Measurements from ENCODE around the gene RAVER2.
A peak's percentile ranks its signal among the peaks of the same experiment; 100 is the strongest.
"Not testable (repeated sequence)": the region's sequence is repeated elsewhere in the genome, so short reads cannot be mapped to it uniquely, and the experiment has no call there.

Gene RAVER2, protein sequence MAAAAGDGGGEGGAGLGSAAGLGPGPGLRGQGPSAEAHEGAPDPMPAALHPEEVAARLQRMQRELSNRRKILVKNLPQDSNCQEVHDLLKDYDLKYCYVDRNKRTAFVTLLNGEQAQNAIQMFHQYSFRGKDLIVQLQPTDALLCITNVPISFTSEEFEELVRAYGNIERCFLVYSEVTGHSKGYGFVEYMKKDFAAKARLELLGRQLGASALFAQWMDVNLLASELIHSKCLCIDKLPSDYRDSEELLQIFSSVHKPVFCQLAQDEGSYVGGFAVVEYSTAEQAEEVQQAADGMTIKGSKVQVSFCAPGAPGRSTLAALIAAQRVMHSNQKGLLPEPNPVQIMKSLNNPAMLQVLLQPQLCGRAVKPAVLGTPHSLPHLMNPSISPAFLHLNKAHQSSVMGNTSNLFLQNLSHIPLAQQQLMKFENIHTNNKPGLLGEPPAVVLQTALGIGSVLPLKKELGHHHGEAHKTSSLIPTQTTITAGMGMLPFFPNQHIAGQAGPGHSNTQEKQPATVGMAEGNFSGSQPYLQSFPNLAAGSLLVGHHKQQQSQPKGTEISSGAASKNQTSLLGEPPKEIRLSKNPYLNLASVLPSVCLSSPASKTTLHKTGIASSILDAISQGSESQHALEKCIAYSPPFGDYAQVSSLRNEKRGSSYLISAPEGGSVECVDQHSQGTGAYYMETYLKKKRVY

DNA sequence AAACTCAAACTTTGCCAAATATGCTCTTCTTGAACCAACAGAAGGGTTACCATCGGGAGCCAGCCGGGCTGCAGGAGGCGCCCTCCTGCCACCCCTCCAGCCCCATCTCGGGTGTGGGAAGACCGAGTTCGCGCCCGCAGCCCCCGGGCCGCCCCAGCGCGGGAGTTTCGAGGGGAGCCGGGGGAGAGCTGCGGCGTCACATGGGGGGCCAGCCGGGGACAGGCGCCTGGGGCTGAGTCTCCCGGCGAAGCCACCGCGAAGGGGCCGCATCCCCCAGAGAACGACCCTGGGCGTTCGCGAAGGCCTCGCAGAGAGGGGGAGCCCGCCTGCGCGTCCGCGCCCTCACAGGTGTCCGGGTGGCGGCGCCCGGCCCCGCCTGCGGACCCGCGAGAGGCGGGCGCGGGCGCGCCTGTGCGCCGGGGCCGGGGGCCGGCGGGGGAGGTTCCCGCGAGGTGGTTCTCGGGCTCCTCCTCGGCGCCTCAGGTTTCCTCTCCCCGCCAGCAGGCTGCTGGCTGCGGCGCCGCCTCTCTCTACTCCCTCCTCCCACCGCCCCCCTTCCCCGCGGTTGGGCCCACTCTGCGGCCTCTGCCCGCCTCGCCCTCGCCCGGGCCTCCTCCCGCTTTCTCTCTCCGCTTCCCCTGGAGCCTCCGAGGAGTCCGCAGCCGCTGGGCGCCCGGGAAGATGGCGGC, at the start of gene RAVER2:
Gene RAVER2 (plus strand): TSS at position 584 of the 689 bp plus-strand sequence. CDS start 98 bp downstream, at position 682.
- peak; percentile 87 for DNase-seq (ENCODE audit: low spot score)

DNA sequence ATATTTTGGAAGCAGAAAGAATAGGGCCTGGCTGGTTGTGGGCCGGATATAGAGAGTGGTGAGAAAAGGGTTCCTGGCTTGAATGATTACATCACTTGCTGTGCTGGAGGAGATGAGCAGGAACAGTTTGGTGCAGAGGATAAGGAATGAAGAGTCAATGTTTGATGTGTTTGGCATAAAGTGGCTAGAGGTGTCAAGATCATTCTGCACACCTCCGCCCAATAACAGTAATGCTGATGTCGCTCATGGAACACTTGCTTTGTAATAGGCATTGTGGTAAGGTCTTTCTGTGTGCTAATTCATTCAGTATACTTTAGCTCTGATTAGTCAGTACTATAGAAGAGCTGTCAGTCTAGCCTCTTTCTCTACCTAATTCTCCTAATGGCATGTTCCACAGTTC, 48.0 kb upstream of the RAVER2 start:
- no peak for DNase-seq (ENCODE audit: low spot score)

DNA sequence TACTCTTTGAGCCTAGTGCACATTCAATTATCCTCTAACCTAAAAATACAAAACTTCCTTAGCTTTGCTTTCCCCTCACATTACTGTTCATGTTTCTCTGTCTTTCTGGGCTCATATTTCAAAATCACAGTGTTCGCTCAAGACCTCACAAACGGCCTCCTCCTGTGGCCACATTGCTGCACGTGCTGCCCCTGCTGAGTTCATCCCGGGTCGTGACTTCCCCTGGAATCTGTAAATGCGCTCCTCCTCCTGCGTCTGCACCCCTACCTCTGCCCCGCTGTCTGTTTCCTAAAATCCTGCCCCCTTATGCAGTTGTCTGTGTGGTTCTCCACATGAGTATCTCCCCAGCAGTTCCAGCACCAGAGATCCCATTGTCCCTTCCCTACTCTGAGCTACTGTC, 45.5 kb upstream of the RAVER2 start:
- peak; percentile 22 for DNase-seq (ENCODE audit: low spot score)

DNA sequence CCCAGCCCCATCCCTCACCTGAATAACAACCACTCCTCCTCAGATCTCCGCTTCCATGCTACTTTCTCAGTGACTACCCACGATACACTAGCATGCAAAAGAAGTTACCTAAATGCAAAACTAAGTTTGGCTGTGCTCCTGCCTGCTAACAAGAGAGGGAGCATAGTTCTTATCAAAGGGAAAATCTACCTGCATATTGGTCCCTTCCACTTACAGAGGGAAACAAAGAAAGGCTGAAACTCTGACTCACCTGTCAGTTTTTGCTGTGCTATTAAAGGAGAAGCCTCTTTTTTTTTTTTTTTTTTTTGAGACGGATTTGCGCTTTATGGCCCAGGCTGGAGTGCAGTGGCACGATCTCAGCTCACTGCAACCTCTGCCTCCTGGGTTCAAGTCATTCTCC, 43.8 kb upstream of the RAVER2 start:
- DNase-seq (ENCODE audit: low spot score): no peak

DNA sequence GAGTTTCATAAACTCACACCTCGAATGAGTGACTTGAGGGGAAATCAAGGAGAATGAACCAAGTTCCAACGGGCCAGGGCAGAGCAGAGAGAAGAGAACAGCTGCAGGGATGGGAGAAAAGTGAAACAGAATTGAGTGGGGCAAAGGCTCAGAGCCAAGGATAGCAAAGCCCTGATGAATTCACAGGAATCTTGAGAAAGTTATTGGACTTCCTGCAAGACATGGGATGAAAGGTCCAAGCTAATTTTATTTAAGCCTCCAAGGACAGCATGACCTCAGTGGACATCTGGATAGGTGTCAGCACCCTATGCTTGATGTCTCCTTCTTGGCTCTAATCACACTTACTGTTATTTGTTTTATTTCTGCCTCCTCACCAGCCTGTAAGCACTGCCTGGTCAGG, 43.0 kb upstream of the RAVER2 start:
- DNase-seq (ENCODE audit: low spot score): no peak

DNA sequence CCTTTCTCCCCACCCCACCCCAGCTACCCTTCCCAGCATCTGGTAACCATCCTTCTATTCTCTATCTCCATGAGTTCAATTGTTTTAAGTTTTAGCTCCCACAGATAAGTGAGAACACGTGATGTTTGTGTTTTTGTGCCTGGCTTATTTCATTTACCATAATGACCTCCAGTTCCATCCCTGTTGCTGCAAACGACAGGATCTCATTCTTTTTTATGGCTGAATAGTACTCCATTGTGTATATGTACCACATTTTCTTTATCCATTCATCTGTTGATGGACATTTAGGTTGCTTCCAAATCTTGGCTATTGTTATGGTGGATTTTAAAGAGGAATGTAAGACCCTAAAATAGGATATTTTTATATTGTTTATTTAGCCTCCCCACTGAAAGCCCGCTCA, 42.2 kb upstream of the RAVER2 start:
- not testable (repeated sequence) for DNase-seq (ENCODE audit: low spot score)

DNA sequence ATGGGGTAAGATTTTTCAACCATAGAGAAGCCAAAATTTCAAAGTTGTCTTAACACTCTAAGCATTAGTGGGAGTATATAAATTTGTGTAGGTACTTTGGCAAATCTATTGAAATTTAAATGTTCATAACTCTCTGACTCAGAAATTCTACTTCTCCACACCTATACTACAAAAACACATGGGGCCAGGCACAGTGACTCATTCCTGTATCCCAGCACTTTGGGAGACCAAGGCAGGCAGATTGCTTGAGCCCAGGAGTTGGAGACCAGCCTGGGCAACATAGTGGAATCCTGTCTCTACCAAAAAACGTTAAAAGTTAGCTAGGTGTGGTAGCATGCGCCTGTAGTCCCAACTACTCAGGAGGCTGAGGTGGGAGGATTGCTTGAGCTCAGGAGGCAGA, 41.3 kb upstream of the RAVER2 start:
- no peak for DNase-seq (ENCODE audit: low spot score)

DNA sequence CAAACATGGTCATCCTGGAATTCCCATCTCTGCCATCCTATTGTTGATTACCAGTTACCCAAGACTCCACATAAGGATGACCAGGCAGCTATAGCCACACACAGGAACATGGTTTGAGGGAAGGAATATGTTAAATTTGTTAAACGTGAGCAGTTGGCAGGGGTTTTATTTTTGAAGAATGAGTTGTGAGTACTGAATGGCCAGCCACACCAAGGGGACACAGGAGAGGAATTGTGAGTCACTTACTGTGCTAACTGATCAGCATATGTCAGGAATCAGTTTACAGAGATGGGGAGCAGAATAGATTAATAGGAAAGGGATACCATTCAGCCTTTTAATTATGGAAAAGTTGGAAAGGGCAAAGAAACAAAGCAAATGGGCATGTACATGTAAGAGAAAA, 39.3 kb upstream of the RAVER2 start:
- no peak for DNase-seq (ENCODE audit: low spot score)

DNA sequence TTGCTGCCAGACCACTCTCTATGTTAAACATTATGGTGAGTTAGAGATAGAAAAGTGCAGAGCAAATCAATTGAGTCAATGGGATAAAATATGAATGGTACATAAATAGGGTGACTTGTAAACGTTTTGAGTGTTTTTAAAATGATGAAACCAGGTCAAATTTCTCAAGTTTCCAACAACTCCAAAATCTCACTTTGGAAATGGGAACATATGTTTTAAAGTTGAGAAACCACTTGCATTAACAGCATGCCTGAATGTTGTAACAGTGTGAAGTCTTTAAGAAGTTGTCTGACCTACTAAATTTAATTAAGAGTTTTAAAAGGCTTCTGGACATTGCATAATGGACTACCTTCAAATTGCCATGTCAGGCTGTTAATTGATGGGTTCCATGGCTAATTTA, 33.6 kb upstream of the RAVER2 start:
- no peak for DNase-seq (ENCODE audit: low spot score)

DNA sequence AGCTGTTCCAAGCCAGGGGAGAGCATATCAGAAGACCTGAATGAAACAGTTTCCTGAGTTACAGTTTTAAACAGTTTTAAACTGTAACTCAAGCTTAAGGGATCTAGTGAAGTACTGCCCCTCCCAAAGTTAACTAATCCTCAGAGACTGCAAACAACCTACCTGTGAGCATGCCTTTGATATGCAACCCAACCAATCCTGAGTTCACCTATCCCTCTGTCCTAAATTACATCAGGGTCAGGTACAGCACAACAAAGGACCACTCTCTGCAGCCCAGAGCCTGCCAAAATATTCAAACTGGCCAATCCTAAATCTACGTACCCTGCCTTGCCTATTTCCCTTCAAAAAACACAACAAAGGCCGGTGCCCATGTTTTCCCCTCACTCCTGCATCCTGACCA, 32.8 kb upstream of the RAVER2 start:
- no peak for DNase-seq (ENCODE audit: low spot score)

DNA sequence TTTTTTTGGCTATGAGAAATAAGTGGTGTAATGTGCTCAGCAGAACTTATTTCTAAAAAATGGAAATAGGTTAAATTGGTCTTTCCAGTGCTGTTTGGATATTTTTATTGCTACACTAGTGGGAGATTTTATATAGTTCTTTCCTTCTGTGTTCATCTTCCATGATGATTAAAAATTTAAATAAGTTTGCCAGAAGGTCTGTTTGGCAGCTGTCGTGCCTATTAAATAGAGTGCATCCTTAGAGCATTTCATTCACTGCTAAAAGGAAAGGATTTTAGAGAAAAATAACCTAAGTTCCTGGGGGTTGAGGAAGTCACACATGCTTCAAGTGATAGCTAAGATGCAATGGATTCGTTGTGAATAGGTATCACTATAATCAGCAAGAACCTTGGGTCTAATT, 29.7 kb upstream of the RAVER2 start:
- no peak for DNase-seq (ENCODE audit: low spot score)

DNA sequence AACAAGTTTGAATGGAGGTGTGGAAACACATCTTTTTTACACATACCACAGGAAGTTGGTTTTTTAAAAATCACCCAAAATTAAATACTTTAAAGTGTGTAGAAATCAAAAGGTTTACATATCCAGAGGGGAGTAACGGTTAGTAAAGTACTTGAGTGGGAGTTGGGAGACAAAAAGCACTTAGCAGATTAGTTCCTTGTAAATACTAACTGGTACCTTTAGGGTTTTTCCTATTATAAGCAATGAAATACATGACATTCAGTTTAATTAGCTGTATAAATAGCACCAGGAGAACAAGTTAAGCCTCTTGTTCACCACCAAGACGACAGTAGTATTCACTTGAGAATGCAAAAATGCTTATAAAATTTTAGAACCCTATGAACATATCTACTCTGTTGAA, 23.7 kb upstream of the RAVER2 start:
- DNase-seq (ENCODE audit: low spot score): no peak

DNA sequence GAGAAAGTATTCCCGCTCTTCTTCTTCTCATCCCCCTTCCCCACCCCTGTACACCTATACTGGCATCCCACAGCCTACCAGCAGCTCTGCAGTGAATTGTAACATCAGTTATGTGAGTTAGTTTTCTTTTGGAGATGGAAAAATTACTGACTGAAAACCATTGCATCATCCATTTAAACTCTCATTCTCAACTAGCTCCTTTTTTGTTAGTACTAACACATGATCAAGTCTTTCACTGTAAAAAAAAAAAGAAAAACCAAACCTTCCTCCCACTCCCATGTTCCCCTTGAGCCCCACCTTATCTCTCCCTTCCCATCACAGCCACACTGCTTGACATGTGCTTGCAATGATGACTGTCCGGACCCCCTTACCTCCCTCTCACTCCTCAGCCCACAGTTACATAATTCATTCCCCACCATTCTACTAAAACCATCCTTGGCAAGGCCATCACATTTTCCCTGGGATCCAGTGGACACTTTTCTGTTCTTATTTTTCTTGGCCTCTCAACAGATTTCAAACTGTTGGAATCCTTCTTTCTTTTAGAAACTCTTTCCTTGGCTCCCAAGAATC, 23.2 kb upstream of the RAVER2 start:
- DNase-seq (ENCODE audit: low spot score): no peak

DNA sequence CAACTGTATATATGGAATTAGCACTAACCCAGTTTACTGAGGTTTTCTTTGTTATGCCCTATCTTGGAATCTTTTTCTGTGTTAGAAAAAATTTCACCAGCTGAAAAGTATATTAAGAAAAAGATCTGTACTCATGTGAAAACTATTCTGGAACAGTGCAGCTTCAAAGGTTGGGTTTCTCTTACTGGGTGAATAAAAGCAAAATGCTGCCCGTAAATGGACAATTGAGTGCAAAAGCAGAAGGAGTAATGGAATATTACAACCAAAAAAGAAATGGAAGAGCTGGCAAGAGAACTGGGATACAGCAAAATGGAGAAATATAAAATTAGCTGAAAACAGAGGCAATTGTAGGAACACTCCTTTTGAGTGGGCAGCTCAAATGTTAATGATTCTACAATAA, 17.0 kb upstream of the RAVER2 start:
- no peak for DNase-seq (ENCODE audit: low spot score)

DNA sequence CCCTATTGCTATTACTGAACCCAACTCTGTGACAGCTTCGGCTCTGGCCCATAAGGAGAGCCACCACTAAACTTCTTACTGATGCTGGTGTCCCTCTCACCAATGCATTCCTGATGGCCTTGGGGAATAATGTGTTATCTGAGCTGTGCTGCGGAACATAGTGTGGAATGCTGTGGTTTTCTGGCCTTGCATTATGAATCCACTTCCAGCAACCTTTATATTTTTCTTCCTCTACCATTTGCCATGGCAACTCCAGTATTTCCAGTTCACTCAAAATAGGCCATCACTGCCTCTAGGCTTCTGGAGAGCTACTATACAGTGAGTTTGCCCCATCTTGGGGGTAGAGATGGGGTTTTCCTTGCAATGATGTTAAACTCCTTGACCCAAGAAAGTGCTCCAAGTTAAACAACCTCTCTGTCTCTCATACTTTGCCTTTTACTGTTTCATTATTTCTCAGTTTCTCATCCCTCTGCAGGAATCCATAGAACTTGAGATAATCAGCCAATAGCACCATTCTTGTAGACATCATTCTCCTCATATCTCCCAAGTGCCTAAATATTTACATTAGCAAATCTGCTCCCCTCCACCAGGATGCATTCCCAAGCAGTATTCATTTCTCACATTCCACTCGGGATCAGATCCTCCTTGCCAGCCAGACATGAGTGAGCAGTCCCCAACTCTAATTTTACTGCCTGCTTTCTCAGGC, 11.1 kb upstream of the RAVER2 start:
- DNase-seq (ENCODE audit: low spot score): no peak

DNA sequence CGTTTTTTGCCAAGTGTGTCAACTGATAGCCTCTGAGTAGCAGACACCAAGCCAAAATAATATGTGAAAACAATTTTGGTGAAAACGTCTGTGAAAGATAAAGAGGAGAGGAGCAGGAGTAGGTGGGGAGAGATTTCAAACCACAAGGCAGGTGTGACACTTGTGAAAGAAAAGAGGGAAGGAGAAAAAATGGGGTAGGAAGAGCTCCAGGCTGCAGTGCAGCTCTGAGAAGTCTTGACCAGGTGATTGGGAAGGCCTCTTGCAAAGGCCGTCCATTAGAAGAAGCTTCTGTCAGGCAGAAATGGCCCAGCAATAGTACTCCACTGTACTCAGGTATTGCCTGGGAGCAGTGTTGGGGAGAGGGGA, 10.6 kb upstream of the RAVER2 start:
- DNase-seq (ENCODE audit: low spot score): no peak

DNA sequence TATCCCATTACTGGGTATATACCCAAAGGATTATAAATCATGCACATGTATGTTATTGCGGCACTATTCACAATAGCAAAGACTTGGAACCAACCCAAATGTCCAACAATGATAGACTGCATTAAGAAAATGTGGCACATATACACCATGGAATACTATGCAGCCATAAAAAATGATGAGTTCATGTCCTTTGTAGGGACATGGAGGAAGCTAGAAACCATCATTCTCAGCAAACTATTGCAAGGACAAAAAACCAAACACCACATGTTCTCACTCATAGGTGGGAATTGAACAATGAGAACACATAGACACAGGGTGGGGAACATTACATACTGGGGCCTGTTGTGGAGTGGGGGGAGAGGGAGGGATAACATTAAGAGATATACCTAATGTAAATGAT, 4.2 kb upstream of the RAVER2 start:
- not testable (repeated sequence) for DNase-seq (ENCODE audit: low spot score)

DNA sequence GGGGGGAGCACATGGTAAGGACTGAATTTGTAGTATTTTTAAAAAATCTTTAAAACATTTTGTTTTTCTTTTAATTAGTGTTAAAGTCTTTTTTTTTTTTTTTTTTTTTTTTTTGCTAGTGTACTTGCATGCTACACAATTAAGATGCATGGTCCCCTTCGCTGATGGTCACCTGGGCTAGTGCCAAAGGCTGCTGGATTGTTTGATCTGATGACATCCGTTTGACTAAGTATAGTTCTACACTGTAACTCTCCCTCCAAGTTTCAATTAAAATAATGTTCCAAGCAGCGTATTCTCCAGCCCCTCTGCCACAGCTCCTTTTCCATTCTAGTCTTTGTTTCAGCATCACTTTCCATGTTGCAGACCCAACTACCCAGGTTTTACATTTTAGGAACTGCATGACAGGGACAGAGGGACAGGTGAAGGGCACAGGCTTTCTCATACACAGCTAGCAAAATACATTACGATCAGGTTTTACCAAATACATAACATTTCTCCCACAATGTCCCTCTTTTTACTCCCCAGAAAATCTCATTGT, 852 bp upstream of the RAVER2 start:
- DNase-seq (ENCODE audit: low spot score): no peak

DNA sequence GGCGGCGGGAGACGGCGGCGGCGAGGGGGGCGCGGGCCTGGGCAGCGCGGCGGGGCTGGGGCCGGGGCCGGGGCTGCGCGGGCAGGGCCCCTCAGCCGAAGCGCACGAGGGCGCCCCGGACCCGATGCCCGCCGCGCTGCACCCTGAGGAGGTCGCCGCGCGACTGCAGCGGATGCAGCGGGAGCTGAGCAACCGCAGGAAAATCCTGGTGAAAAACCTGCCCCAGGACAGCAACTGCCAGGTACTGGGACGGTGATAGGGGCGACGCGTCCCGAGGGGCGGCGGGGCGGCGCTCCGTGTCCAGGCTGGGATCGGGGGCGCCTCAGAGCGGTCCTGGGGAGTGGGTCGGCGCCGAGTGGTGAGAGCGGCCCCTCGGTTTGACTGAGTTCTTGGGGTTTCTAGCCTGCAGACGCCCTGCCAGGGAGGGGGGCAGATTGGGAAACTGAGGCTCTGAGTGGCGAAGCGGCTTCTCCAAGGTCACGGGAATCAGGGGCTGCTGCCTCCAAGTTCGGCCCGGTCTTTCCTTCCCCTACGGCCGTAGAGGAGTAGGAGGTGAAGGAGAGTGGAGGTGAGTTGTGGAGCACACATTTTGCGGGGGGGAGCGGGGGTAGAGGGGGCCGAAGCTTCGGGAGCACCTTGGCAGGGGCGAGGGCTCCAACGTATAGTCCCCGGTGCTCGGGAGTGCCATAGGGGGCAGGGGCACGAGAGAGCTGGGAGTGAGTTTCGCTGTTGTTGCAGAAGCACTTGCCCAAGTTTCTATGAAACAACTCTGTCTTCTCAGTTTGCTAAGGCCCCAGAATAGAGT, 508 bp downstream of the RAVER2 start:
- DNase-seq (ENCODE audit: low spot score): peak; percentile 15

DNA sequence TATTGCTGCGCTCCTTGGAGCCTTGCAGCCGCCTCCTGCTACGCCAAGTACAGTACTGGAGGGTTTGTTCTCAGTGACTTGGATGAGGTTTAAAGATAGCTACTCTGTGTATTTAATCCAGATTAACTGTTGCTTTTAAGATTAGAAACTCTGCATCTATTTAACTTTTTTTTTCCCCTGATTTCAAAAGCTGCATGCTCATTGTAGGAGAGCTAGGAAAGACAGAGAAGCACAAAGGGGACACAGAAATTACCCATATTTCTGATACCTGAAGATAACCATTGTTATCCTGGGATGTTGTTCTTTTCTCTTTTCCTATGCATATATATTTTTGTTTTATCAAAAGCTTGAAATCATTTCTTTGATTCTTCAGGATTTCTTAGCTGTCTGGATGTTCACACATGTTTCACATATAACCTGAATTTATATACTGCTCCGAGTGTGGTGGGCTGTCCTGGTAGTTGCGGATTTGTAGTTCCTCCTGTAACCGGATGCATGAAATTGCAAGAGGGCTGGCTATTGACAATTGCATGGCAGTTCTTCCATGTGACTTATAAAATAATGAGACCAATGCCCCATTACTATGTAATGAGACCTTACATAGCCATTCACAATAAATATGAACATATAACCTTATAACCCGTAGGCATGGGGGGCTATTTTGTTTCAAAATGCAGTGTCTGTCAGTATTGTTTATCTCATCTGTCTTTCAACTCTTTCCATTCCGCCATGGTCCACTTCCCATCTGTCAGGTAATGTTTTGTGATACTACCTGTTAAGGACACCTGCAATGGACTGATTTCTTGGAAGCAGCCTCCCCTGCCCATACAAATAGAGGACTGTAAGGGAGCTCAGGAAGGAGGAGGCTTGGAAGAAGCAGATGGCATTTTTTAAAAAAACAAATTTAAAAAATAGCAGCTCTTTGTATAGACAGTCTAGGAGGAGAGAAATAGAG, 1.4 kb downstream of the RAVER2 start:
- DNase-seq (ENCODE audit: low spot score): no peak
